IMR-90 (cell line): ENCODE results near the gene CMIP. TPM values are rescaled to one million over a fixed set of nuclear protein-coding genes. Genes with fewer than 3 reads are reported as not detected.

ENCODE experiments used
- ATAC-seq: fragments of 200-7000 bp; cut with Tn5 transposase; 2 replicates; pipeline ENCODE4 v1.9.1; 2020; ENCODE audit warnings: low read depth, mild to moderate bottlenecking, moderate library complexity
- BruUV-seq: library from RNA; stranded (reverse); fragments of 400-500 nt; replicated peaks from 2 replicates; lab custom pipeline; 2021; lab: Mats Ljungman, UMichigan
- CTCF ChIA-PET: fragments of 300-600 bp; formaldehyde crosslinking; extraction: SDS; loops from one replicate; lab custom pipeline; 2021; ENCODE audit warnings: antibody characterized with exemption; lab: Yijun Ruan, JAX
- POLR2A ChIA-PET: fragments of 300-600 bp; sonication (Branson Sonifier 250); formaldehyde crosslinking; loops from one replicate; lab custom pipeline; 2022; ENCODE audit warnings: antibody characterized with exemption; ENCODE audit not compliant: unreplicated experiment; lab: Charles Lee
- DNase-seq: peaks from one replicate; pipeline ENCODE4 v3.0.0; 2013
- H2AFZ ChIP-seq: replicated peaks from 2 replicates; pipeline ENCODE3; 2013; ENCODE audit warnings: low read length, mild to moderate bottlenecking; ENCODE audit not compliant: poor library complexity
- H2AK5ac ChIP-seq: 2 replicates; pipeline ENCODE4 v1.6.1; 2013; ENCODE audit warnings: low read depth, low read length, inconsistent platforms
- H2AK9ac ChIP-seq: replicated peaks from 2 replicates; pipeline ENCODE3; 2013; ENCODE audit warnings: mild to moderate bottlenecking, low read depth, low read length, moderate library complexity; ENCODE audit not compliant: poor library complexity
- H2BK120ac ChIP-seq: 2 replicates; pipeline ENCODE4 v1.6.1; 2013; ENCODE audit warnings: low read depth, low read length, inconsistent platforms
- H2BK15ac ChIP-seq: 3 replicates; pipeline ENCODE4 v1.6.1; 2013; ENCODE audit warnings: low read depth, low read length, inconsistent platforms
- H2BK20ac ChIP-seq: 2 replicates; pipeline ENCODE4 v1.6.1; 2013; ENCODE audit warnings: low read depth, mild to moderate bottlenecking, inconsistent platforms, low read length, moderate library complexity
- H2BK5ac ChIP-seq: 2 replicates; pipeline ENCODE4 v1.6.1; 2013; ENCODE audit warnings: mild to moderate bottlenecking, low read depth, low read length, inconsistent platforms; ENCODE audit not compliant: poor library complexity, severe bottlenecking
- H3K14ac ChIP-seq: replicated peaks from 2 replicates; pipeline ENCODE4 v1.6.1; 2013; ENCODE audit warnings: low read depth, low read length, inconsistent platforms
- H3K18ac ChIP-seq: 2 replicates; pipeline ENCODE4 v1.6.1; 2013; ENCODE audit warnings: low read depth, low read length, control low read depth
- H3K23ac ChIP-seq: 2 replicates; pipeline ENCODE4 v1.6.1; 2013; ENCODE audit warnings: low read depth, low read length, inconsistent platforms
- H3K27ac ChIP-seq: 2 replicates; pipeline ENCODE4 v1.5.1; 2013; ENCODE audit warnings: mild to moderate bottlenecking, control low read depth, low read length; ENCODE audit not compliant: insufficient read depth
- H3K27me3 ChIP-seq: 2 replicates; pipeline ENCODE4 v1.6.1; 2013; ENCODE audit warnings: low read length; ENCODE audit not compliant: control insufficient read depth, insufficient read depth
- H3K36me3 ChIP-seq: 2 replicates; pipeline ENCODE4 v1.6.1; 2013; ENCODE audit warnings: low read length, mixed read lengths; ENCODE audit not compliant: control insufficient read depth, insufficient read depth
- H3K4ac ChIP-seq: 2 replicates; pipeline ENCODE4 v1.6.1; 2013; ENCODE audit warnings: low read depth, low read length, inconsistent platforms
- H3K4me1 ChIP-seq: 2 replicates; pipeline ENCODE4 v1.6.1; 2013; ENCODE audit warnings: low read length, mixed read lengths; ENCODE audit not compliant: control insufficient read depth, insufficient read depth
- H3K4me2 ChIP-seq: 2 replicates; pipeline ENCODE4 v1.6.1; 2013; ENCODE audit warnings: low read depth, mild to moderate bottlenecking, control low read depth, low read length, moderate library complexity
- H3K4me3 ChIP-seq: 2 replicates; pipeline ENCODE4 v1.5.1; 2013; ENCODE audit warnings: low read depth, mild to moderate bottlenecking, control low read depth, low read length, moderate library complexity; ENCODE audit not compliant: insufficient read depth
- H3K56ac ChIP-seq: 2 replicates; pipeline ENCODE4 v1.6.1; 2013; ENCODE audit warnings: low read length, inconsistent platforms; ENCODE audit not compliant: insufficient read depth; ENCODE audit errors: extremely low read depth
- H3K79me1 ChIP-seq, 2 experiments: 2 replicates each; pipeline ENCODE4 v1.6.1; 2013; ENCODE audit warnings: low read length in 2 of 2, inconsistent platforms in 1 of 2, low read depth in 1 of 2
- H3K9ac ChIP-seq: 2 replicates; pipeline ENCODE4 v1.6.1; 2013; ENCODE audit warnings: low read depth, low read length, control low read depth
- H3K9me1 ChIP-seq: 2 replicates; pipeline ENCODE4 v1.6.1; 2013; ENCODE audit warnings: low read length, inconsistent platforms; ENCODE audit not compliant: insufficient read depth
- H3K9me3 ChIP-seq: 2 replicates; pipeline ENCODE4 v1.6.1; 2013; ENCODE audit warnings: low read length; ENCODE audit not compliant: control insufficient read depth, insufficient read depth
- H4K20me1 ChIP-seq: 2 replicates; pipeline ENCODE4 v1.6.1; 2013; ENCODE audit warnings: low read length, inconsistent platforms; ENCODE audit not compliant: insufficient read depth
- H4K5ac ChIP-seq: 2 replicates; pipeline ENCODE4 v1.6.1; 2013; ENCODE audit warnings: mild to moderate bottlenecking, low read depth, low read length, control low read depth
- H4K8ac ChIP-seq, 2 experiments: 2 replicates each; pipeline ENCODE4 v1.6.1; 2013; ENCODE audit warnings: low read depth in 2 of 2, low read length in 2 of 2, control low read depth in 1 of 2, inconsistent platforms in 1 of 2
- H4K91ac ChIP-seq: 2 replicates; pipeline ENCODE4 v1.6.1; 2013; ENCODE audit warnings: low read depth, low read length, inconsistent platforms; ENCODE audit not compliant: insufficient read depth
- BHLHE40 ChIP-seq: fragments of 150-350 bp; IDR thresholded peaks from 2 replicates; pipeline ENCODE4 v1.6.1; 2016; ENCODE audit warnings: mild to moderate bottlenecking, low read depth, low read length
- CHD1 ChIP-seq: IDR thresholded peaks from 2 replicates; pipeline ENCODE4 v1.6.1; 2012; ENCODE audit warnings: low read depth, low read length, improper control_type of control experiment
- CTCF ChIP-seq: conservative IDR thresholded peaks from 2 replicates; pipeline ENCODE4 v1.5.1; 2012; ENCODE audit warnings: mild to moderate bottlenecking, low read depth, low read length, improper control_type of control experiment
- FOS ChIP-seq: fragments of 150-350 bp; IDR thresholded peaks from 2 replicates; pipeline ENCODE4 v1.6.1; 2016; ENCODE audit warnings: low read depth, low read length
- MAFK ChIP-seq: IDR thresholded peaks from 2 replicates; pipeline ENCODE4 v1.6.1; 2012; ENCODE audit warnings: low read depth, low read length, improper control_type of control experiment
- MAZ ChIP-seq: IDR thresholded peaks from 2 replicates; pipeline ENCODE4 v1.6.1; 2012; ENCODE audit warnings: low read depth, mild to moderate bottlenecking, low read length, improper control_type of control experiment, moderate library complexity, borderline replicate concordance
- MXI1 ChIP-seq: IDR thresholded peaks from 2 replicates; pipeline ENCODE4 v1.6.1; 2012; ENCODE audit warnings: low read depth, mild to moderate bottlenecking, low read length, moderate library complexity, borderline replicate concordance
- RAD21 ChIP-seq: IDR thresholded peaks from 2 replicates; pipeline ENCODE4 v1.6.1; 2012; ENCODE audit warnings: low read length, improper control_type of control experiment
- RCOR1 ChIP-seq: IDR thresholded peaks from 2 replicates; pipeline ENCODE4 v1.6.1; 2012; ENCODE audit warnings: mild to moderate bottlenecking, low read length, improper control_type of control experiment; ENCODE audit not compliant: insufficient replicate concordance
- SMC3 ChIP-seq: fragments of 150-350 bp; IDR thresholded peaks from 2 replicates; pipeline ENCODE4 v1.6.1; 2016; ENCODE audit warnings: low read depth, mild to moderate bottlenecking, antibody characterized with exemption, low read length, moderate library complexity
- USF2 ChIP-seq: fragments of 150-350 bp; IDR thresholded peaks from 2 replicates; pipeline ENCODE4 v1.6.1; 2017; ENCODE audit warnings: mild to moderate bottlenecking, antibody characterized with exemption, low read length, low read depth
- WGBS, 2 experiments: methylation state at CpG; one replicate each; pipeline versions ENCODE4 v1.1.5 to v1.1.7; 2013; ENCODE audit warnings: missing lambda C conversion rate in 2 of 2; ENCODE audit not compliant: insufficient read length in 1 of 2; ENCODE audit errors: extremely low coverage in 2 of 2; 5-methylcytosine and 5-hydroxymethylcytosine counted together
- dilution Hi-C: fragments of 300-500 bp; cut with HindIII; formaldehyde crosslinking; loops from one replicate; pipeline ENCODE4 v1.14.3; 2018; ENCODE audit warnings: low sequenced_read_pairs; ENCODE audit not compliant: unreplicated experiment
- in situ Hi-C: fragments of 300-500 bp; cut with MboI; formaldehyde crosslinking; loops from 3 replicates; pipeline ENCODE4 v1.14.3; 2019; ENCODE audit warnings: low sequenced_read_pairs, inconsistent platforms, mixed read lengths
- intact Hi-C: fragments of 100-400 bp; cut with micrococcal nuclease; formaldehyde crosslinking; loops from 2 replicates; pipeline ENCODE4 v1.10.0; 2022
- polyA plus RNA-seq, 3 experiments: library from polyadenylated mRNA; depleted of rRNA; stranded (reverse); fragments of >200 nt; gene quantifications; 2 replicates each; pipeline ENCODE4 v1.2.3, GENCODE V29; 2012; ENCODE audit warnings: low replicate concordance in 1 of 3
- total RNA-seq: library from RNA; depleted of rRNA; stranded (reverse); fragments of >200 nt; gene quantifications from 2 replicates; pipeline ENCODE4 v1.2.3, GENCODE V29; 2012

CMIP gene
- total and polyA plus RNA-seq, 2 of the 4 experiments (the other 2 are of a cell fraction) = 3.2 to 11.6 TPM

GRCh38 chr16:81578076-81578475 lies 133.5 kb downstream of the CMIP start:
- Histone ChIP-seq H3K9me3 (no peaks in the 10 kb centered on the region), H2AFZ (no peak overlapping the region), H3K36me3 (no peaks in the 10 kb centered on the region), H3K4me2 (no peak overlapping the region), H2BK15ac (no peak overlapping the region), H3K18ac (no peak overlapping the region), H3K56ac (no peak overlapping the region), H3K27me3 (no peaks in the 10 kb centered on the region), H2BK5ac (no peak overlapping the region), H2AK5ac (no peak overlapping the region), H4K5ac (no peak overlapping the region), H2AK9ac (no peak overlapping the region), H3K9ac (no peak overlapping the region), H4K91ac (no peak overlapping the region), H4K8ac (no peak overlapping the region), H3K23ac (no peak overlapping the region), H3K79me1 (peaks cover 22 to 49% of the 10 kb centered on the region in 2 experiments), H3K9me1 (peaks cover 21% of the 10 kb centered on the region), H3K14ac (no peak overlapping the region), H2BK120ac (no peak overlapping the region), H3K27ac (no peak overlapping the region), H2BK20ac (no peak overlapping the region), H3K4me3 (no peak overlapping the region), H3K4ac (no peak overlapping the region), H3K4me1 (peaks cover 1% of the 10 kb centered on the region; the same call in 1 of the 2 replicates), H4K20me1 (peaks cover 42% of the 10 kb centered on the region)
- TF ChIP-seq BHLHE40 (no peak), FOS (no peak), CTCF (no peak), MAFK (no peak), RCOR1 (no peak), CHD1 (no peak), SMC3 (no peak), MAZ (no peak), RAD21 (no peak), USF2 (no peak), MXI1 (no peak)
- no CpG with 5 or more reads among the region's 2 CpGs for WGBS, 2 experiments
- dilution Hi-C loops = no loop called here
- no TSS peak for BruUV-seq
- in situ Hi-C loops = no loop called here
- ChIA-PET CTCF (no interaction called here), POLR2A (no interaction called here)
- intact Hi-C loops = no loop called here
- DNase-seq (no peak), ATAC-seq (no peak)
